GM21529 (cell line): ENCODE data around the gene IQSEC1.

Source experiments
- ATAC-seq: cut with Tn5 transposase; IDR thresholded peaks from one replicate; pipeline ENCODE4 v1.9.1; 2021; ENCODE audit not compliant: unreplicated experiment

The IQSEC1 gene

GRCh38 chr3:13069495-13069894, 3.7 kb downstream of the IQSEC1 start:
- peak; percentile 53 for ATAC-seq

GRCh38 chr3:13068269-13069010, 4.8 kb downstream of the IQSEC1 start:
- no peak for ATAC-seq

- no peak for ATAC-seq
These were observed 5.5 kb downstream of the IQSEC1 start for GRCh38 chr3:13067778-13068177.

GRCh38 chr3:13066834-13067233, 6.4 kb downstream of the IQSEC1 start:
- no peak for ATAC-seq

GRCh38 chr3:13066236-13066635, 7.0 kb downstream of the IQSEC1 start:
- no peak for ATAC-seq

- no peak for ATAC-seq
These were observed 7.5 kb downstream of the IQSEC1 start for GRCh38 chr3:13065727-13066126.

GRCh38 chr3:13064964-13065363, 8.3 kb downstream of the IQSEC1 start:
- ATAC-seq, result no peak

GRCh38 chr3:13064159-13064868, 8.9 kb downstream of the IQSEC1 start:
- ATAC-seq, result no peak

- ATAC-seq, result no peak
These were observed 10.0 kb downstream of the IQSEC1 start for GRCh38 chr3:13063225-13063624.

GRCh38 chr3:13062647-13063046, 10.6 kb downstream of the IQSEC1 start:
- ATAC-seq, result no peak

GRCh38 chr3:13060341-13060910, 12.8 kb downstream of the IQSEC1 start:
- no peak for ATAC-seq

- no peak for ATAC-seq
These were observed 14.7 kb downstream of the IQSEC1 start for GRCh38 chr3:13058346-13059120.

- ATAC-seq, result no peak
These were observed 15.8 kb downstream of the IQSEC1 start for GRCh38 chr3:13057282-13058040.

GRCh38 chr3:13055634-13056033, 17.6 kb downstream of the IQSEC1 start:
- no peak for ATAC-seq

- no peak for ATAC-seq
These were observed 18.6 kb downstream of the IQSEC1 start for GRCh38 chr3:13054341-13055285.

GRCh38 chr3:13053893-13054292, 19.3 kb downstream of the IQSEC1 start:
- ATAC-seq, result no peak

- no peak for ATAC-seq
These were observed 19.8 kb downstream of the IQSEC1 start for GRCh38 chr3:13053420-13053819.

- ATAC-seq, result no peak
These were observed 20.9 kb downstream of the IQSEC1 start for GRCh38 chr3:13052191-13052820.

GRCh38 chr3:13051581-13051980, 21.6 kb downstream of the IQSEC1 start:
- no peak for ATAC-seq
